HepG2 (cell line): ENCODE measurements around the gene AHCYL1.

ENCODE experiments used
- CTCF ChIP-seq: sonication (generic); formaldehyde crosslinking; IDR thresholded peaks from 2 replicates; pipeline ENCODE4 v1.5.0; 2020; ENCODE audit warnings: mild to moderate bottlenecking, missing genetic modification reagents, moderate library complexity
- FOXA1 ChIP-seq, 2 experiments: fragments of 450-650 bp in 1 of 2; sonication (generic) in 1 of 2; formaldehyde crosslinking in 1 of 2; IDR thresholded peaks; 2 replicates each; pipeline versions ENCODE4 v1.4.0 to v1.6.1; 2016 to 2020; ENCODE audit warnings: missing genetic modification reagents in 1 of 2
- HMGA1 ChIP-seq: sonication (generic); formaldehyde crosslinking; conservative IDR thresholded peaks from 2 replicates; pipeline ENCODE4 v1.4.0; 2020; ENCODE audit warnings: missing genetic modification reagents
- ISX ChIP-seq: sonication (generic); formaldehyde crosslinking; conservative IDR thresholded peaks from 2 replicates; pipeline ENCODE4 v1.5.0; 2020; ENCODE audit warnings: missing genetic modification reagents
- ZMAT3 ChIP-seq: sonication (generic); formaldehyde crosslinking; conservative IDR thresholded peaks from 2 replicates; pipeline ENCODE4 v1.7.0; 2021; ENCODE audit warnings: missing genetic modification reagents
- ZNF644 ChIP-seq: IDR thresholded peaks from 2 replicates; pipeline ENCODE4 v1.6.1; 2016; ENCODE audit warnings: low read depth

- TF ChIP-seq CTCF (CRISPR knock-in tag) (no peak), ZNF644 (no peak), ZMAT3 (CRISPR knock-in tag) (no peak), HMGA1 (CRISPR knock-in tag) (no peak), ISX (CRISPR knock-in tag) (no peak), FOXA1 (IDR thresholded peaks at IDR 0.05) (no peak), FOXA1 (CRISPR knock-in tag; IDR thresholded peaks at IDR 0.05) (no peak)
Measured at GRCh38 chr1:110033421-110033820, 48.9 kb downstream of the AHCYL1 start.
